HFF-Myc (cell line): ENCODE data around the gene RNASE3.
A peak's percentile ranks its signal among the peaks of the same experiment; 100 is the strongest.
"Not testable (repeated sequence)": the region's sequence is repeated elsewhere in the genome, so short reads cannot be mapped to it uniquely, and the experiment has no call there.

Experiments used
- DNase-seq: peaks from one replicate; pipeline ENCODE4 v3.0.0-alpha.2; 2011; ENCODE audit warnings: low read depth; ENCODE audit errors: extremely low read depth
- H3K4me3 ChIP-seq: replicated peaks from 2 replicates; pipeline ENCODE4 v1.5.1; 2011; ENCODE audit warnings: low read depth, mild to moderate bottlenecking, control low read depth, low read length
- TF ChIP-seq, protein P1 (sequence below): IDR thresholded peaks from 2 replicates; pipeline ENCODE4 v1.5.1; 2012; ENCODE audit warnings: mild to moderate bottlenecking, low read depth, low read length, control low read depth; ENCODE audit errors: missing control alignments

The RNASE3 gene

DNA sequence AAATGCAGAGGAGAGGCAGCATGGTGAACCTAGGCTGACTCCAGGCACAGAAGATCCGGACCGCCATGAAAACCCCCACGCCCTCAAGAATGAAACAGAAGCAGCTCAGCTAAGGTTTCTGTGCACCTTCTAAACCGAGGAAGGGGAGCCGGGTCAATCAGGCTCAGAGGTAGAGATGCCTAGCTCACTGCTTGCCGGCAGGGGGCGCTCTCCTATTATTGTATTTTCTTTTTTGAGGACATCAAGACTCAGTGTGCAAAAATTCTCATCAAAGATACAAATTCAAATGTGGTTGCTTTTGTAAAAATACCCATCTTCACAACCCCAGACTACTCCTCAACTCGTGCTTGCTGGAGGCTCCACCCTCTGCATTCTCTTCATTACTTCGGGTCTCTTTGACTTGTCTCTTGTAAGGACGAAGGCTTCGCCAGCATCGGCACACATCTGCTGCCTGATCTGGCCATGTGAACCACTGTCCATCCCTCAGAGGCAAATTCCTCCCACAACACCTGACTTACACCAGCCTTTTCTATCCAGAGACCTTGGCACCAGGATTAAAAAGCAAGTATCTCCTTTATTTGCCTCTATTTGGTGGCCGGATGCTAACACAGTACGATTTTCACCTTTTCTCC, 33.4 kb upstream of the RNASE3 start:
- H3K4me3 ChIP-seq: no peak overlapping the region
- peak; percentile 10 for DNase-seq
- TF ChIP-seq, protein P1, sequence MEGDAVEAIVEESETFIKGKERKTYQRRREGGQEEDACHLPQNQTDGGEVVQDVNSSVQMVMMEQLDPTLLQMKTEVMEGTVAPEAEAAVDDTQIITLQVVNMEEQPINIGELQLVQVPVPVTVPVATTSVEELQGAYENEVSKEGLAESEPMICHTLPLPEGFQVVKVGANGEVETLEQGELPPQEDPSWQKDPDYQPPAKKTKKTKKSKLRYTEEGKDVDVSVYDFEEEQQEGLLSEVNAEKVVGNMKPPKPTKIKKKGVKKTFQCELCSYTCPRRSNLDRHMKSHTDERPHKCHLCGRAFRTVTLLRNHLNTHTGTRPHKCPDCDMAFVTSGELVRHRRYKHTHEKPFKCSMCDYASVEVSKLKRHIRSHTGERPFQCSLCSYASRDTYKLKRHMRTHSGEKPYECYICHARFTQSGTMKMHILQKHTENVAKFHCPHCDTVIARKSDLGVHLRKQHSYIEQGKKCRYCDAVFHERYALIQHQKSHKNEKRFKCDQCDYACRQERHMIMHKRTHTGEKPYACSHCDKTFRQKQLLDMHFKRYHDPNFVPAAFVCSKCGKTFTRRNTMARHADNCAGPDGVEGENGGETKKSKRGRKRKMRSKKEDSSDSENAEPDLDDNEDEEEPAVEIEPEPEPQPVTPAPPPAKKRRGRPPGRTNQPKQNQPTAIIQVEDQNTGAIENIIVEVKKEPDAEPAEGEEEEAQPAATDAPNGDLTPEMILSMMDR: peak; percentile 87

GRCh38 chr14:20866194-20866593, 25.0 kb upstream of the RNASE3 start:
- DNase-seq: no peak
- no peak overlapping the region for H3K4me3 ChIP-seq
- TF ChIP-seq, protein P1: no peak

GRCh38 chr14:20866963-20867362, 24.2 kb upstream of the RNASE3 start:
- TF ChIP-seq, protein P1: peak; percentile 37
- DNase-seq: no peak
- H3K4me3 ChIP-seq: no peak overlapping the region

GRCh38 chr14:20873370-20874177, 17.6 kb upstream of the RNASE3 start:
- H3K4me3 ChIP-seq: no peak overlapping the region
- TF ChIP-seq, protein P1: peak; percentile 84
- peak; percentile 37 for DNase-seq

DNA sequence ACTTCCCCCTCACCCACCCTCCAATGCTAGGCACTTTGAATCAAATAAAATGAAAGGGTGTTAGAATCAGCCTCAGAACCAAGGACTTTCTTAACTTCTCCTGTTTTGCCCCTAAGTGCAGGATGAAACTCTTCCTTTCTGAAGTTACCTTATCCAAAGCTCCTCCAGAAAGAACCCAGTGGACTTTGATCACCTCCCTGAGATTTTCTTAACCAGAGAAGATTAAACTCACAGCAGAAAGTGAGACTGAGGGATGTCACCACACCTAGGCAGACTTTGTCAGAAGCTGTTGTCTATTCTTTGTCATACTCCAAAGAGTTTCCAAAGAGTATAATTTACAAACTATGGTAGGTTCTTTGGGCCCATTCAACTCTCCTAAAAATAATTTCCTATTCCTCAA, 14.2 kb upstream of the RNASE3 start:
- no peak for DNase-seq
- TF ChIP-seq, protein P1: no peak
- no peak overlapping the region for H3K4me3 ChIP-seq

- DNase-seq: no peak
- TF ChIP-seq, protein P1: no peak
- no peak overlapping the region for H3K4me3 ChIP-seq
Measured at GRCh38 chr14:20878695-20879094, 12.5 kb upstream of the RNASE3 start.

- not testable (repeated sequence) for DNase-seq, H3K4me3 ChIP-seq
Measured at GRCh38 chr14:20881229-20881628, 10.0 kb upstream of the RNASE3 start.

- H3K4me3 ChIP-seq, DNase-seq: not testable (repeated sequence)
Measured at GRCh38 chr14:20882787-20883186, 8.4 kb upstream of the RNASE3 start.

- DNase-seq, H3K4me3 ChIP-seq: not testable (repeated sequence)
Measured at GRCh38 chr14:20888411-20888810, 2.8 kb upstream of the RNASE3 start.

GRCh38 chr14:20895322-20895721, 4.1 kb downstream of the RNASE3 start:
- not testable (repeated sequence) for DNase-seq, H3K4me3 ChIP-seq
